Activated B cell treated with CpG ODN at 0.5 μM for 24 hours (primary cell): ENCODE results near the gene WDR72. TPM values are rescaled to one million over a fixed set of nuclear protein-coding genes. Genes with fewer than 3 reads are reported as not detected.

Source experiments
- ATAC-seq: fragments of 200-7000 bp; cut with Tn5 transposase; one replicate; pipeline ENCODE4 v1.10.0; 2021; ENCODE audit warnings: low read depth, mild to moderate bottlenecking, moderate library complexity
- CTCF ChIA-PET: fragments of 350-600 bp; sonication (Branson Sonifier 250); formaldehyde crosslinking; loops from one replicate; lab custom pipeline; 2021; ENCODE audit warnings: antibody characterized with exemption; lab: Charles Lee
- POLR2A ChIA-PET: fragments of 350-600 bp; sonication (Branson Sonifier 250); formaldehyde crosslinking; loops from one replicate; lab custom pipeline; 2021; ENCODE audit warnings: antibody characterized with exemption; lab: Charles Lee
- DNase-seq: peaks from one replicate; pipeline ENCODE4 v3.0.0; 2022
- H3K27ac Mint-ChIP-seq: one replicate; pipeline ENCODE4 v1.8.0; 2020; ENCODE audit warnings: mixed read lengths
- H3K27me3 Mint-ChIP-seq: one replicate; pipeline ENCODE4 v1.8.0; 2021; ENCODE audit warnings: mixed read lengths
- H3K36me3 Mint-ChIP-seq: one replicate; pipeline ENCODE4 v1.8.0; 2021; ENCODE audit warnings: low read depth, mixed read lengths
- H3K4me1 Mint-ChIP-seq: one replicate; pipeline ENCODE4 v1.8.0; 2021; ENCODE audit warnings: mixed read lengths
- H3K4me3 Mint-ChIP-seq: one replicate; pipeline ENCODE4 v1.8.0; 2020; ENCODE audit warnings: mild to moderate bottlenecking, mixed read lengths
- H3K9me3 Mint-ChIP-seq: one replicate; pipeline ENCODE4 v1.8.0; 2020; ENCODE audit warnings: mixed read lengths
- intact Hi-C: fragments of 100-400 bp; cut with micrococcal nuclease; formaldehyde crosslinking; loops from one replicate; pipeline ENCODE4 v1.15.1; 2024
- total RNA-seq: library from RNA; stranded (reverse); gene quantifications from 2 replicates; pipeline ENCODE4 v1.2.3, GENCODE V29; 2022
- TF ChIP-seq, protein P1 (sequence below): fragments of 200-600 bp; IDR thresholded peaks from one replicate; pipeline ENCODE4 v1.8.0; 2022; ENCODE audit warnings: antibody characterized with exemption, mild to moderate bottlenecking

The WDR72 gene
- total RNA-seq = not detected in 2 replicates

- H3K4me3 Mint-ChIP-seq = no peak within 1 kb of the TSS
- no peaks in the 10 kb centered on the region for H3K9me3 Mint-ChIP-seq
- no peak within 1 kb of the TSS for H3K27ac Mint-ChIP-seq
- TF ChIP-seq, protein P1, sequence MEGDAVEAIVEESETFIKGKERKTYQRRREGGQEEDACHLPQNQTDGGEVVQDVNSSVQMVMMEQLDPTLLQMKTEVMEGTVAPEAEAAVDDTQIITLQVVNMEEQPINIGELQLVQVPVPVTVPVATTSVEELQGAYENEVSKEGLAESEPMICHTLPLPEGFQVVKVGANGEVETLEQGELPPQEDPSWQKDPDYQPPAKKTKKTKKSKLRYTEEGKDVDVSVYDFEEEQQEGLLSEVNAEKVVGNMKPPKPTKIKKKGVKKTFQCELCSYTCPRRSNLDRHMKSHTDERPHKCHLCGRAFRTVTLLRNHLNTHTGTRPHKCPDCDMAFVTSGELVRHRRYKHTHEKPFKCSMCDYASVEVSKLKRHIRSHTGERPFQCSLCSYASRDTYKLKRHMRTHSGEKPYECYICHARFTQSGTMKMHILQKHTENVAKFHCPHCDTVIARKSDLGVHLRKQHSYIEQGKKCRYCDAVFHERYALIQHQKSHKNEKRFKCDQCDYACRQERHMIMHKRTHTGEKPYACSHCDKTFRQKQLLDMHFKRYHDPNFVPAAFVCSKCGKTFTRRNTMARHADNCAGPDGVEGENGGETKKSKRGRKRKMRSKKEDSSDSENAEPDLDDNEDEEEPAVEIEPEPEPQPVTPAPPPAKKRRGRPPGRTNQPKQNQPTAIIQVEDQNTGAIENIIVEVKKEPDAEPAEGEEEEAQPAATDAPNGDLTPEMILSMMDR = no peak
- no peak for DNase-seq
- ChIA-PET POLR2A (no interaction called here), CTCF (no interaction called here)
- peaks cover 29% of the 10 kb centered on the region for H3K27me3 Mint-ChIP-seq
- H3K36me3 Mint-ChIP-seq = no peaks in the 10 kb centered on the region
- no peak for ATAC-seq
- intact Hi-C loops = no loop called here
- H3K4me1 Mint-ChIP-seq = peaks cover 5% of the 10 kb centered on the region
These were observed at the start of gene WDR72 for GRCh38 chr15:53759411-53759931. Gene WDR72 (minus strand): TSS chr15:53759663. CDS start chr15:53733149, 26,514 bp downstream.

DNA sequence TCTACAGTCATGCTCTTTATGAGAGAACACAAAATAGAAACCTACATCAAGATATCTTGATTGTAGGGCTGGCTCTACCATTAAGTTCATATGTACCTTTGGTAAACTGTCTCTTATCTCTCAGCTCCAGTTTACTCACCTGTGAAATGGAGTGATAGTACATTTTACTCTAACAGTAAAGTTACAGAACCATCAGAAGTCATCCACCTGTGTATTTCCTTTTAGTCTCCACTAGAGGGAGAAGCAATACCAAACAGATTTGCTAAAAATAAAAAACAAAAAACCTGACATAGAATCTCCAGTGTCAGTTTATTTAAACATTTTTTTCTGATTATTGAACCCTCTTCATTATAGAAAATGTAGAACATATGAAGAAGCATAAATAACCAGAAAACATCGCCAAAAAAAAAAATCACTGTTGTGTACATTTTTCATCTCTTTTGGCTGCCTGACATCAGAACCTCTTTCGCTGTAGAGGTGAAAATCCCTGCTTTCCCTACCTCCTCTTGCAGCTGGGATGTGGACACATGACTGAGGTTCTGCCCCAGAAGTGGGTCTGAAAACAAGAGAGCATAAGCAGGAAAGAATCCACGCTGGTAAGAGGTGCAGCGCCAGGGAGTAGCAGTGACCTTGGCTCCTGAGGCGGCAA is 48.7 kb upstream of the WDR72 start:
- DNase-seq (no peak), ATAC-seq (no peak)
- H3K27me3 Mint-ChIP-seq = no peaks in the 10 kb centered on the region
- TF ChIP-seq, protein P1 = no peak
- intact Hi-C loops = loop anchor here (1.0 kb wide), 1 partner anchor 1482 kb away; no protein-coding TSS in a partner anchor
- no peak overlapping the region for H3K4me3 Mint-ChIP-seq
- no peak overlapping the region for H3K27ac Mint-ChIP-seq
- no peaks in the 10 kb centered on the region for H3K9me3 Mint-ChIP-seq
- H3K36me3 Mint-ChIP-seq = no peaks in the 10 kb centered on the region
- ChIA-PET CTCF (no interaction called here), POLR2A (no interaction called here)
- no peaks in the 10 kb centered on the region for H3K4me1 Mint-ChIP-seq

DNA sequence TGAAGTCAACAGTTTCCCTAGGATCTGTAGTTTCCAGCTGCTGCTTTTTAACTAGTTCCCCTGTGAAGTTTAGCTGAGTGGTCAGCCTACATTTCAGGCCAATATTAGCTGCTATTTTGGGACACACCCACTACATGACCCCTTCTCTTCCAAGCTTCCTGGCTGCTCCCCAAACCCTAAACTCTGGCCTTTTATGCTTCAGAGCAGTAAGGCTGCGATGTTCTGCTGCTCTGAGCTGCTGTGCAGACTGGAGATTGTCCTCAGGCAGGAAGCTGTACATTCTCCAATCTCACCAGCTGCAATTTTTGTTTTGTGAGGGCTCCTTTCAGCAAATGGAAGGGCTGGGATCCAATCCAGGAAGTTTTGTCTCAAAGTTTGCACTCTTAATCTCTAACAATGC is 48.0 kb upstream of the WDR72 start:
- H3K4me1 Mint-ChIP-seq = no peaks in the 10 kb centered on the region
- intact Hi-C loops = no loop called here
- POLR2A ChIA-PET = no interaction called here

DNA sequence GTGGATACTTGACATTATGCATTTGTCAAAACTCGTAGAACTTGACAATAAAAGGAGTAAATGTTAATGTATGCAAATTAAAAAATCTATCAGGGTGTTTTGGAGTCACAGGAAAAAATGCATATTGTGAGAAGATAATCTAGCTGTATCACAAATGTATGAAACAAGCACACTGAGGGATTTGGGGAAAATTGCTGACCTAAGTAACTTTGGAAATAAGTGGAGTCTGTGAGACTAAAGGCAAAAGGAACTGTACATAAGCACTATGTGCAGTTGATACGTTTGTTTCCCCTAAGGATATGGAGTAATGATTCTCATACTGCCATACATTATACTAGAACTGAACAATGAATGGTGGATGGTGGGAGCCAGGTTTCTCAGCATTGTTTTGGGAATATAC is 43.2 kb upstream of the WDR72 start:
- ChIA-PET POLR2A (no interaction called here), CTCF (no interaction called here)
- TF ChIP-seq, protein P1 = no peak
- no peak overlapping the region for H3K27ac Mint-ChIP-seq
- H3K4me1 Mint-ChIP-seq = no peaks in the 10 kb centered on the region
- ATAC-seq (no peak), DNase-seq (no peak)
- no peak overlapping the region for H3K4me3 Mint-ChIP-seq
- no peaks in the 10 kb centered on the region for H3K9me3 Mint-ChIP-seq
- intact Hi-C loops = no loop called here
- H3K27me3 Mint-ChIP-seq = no peaks in the 10 kb centered on the region
- no peaks in the 10 kb centered on the region for H3K36me3 Mint-ChIP-seq

More for the DNA sequence above, 48.0 kb upstream of the WDR72 start:
- ATAC-seq (no peak), DNase-seq (no peak)
- H3K27ac Mint-ChIP-seq = no peak overlapping the region
- no peaks in the 10 kb centered on the region for H3K9me3 Mint-ChIP-seq
- CTCF ChIA-PET = no interaction called here
- TF ChIP-seq, protein P1 = no peak
- no peaks in the 10 kb centered on the region for H3K27me3 Mint-ChIP-seq
- H3K4me3 Mint-ChIP-seq = no peak overlapping the region
- no peaks in the 10 kb centered on the region for H3K36me3 Mint-ChIP-seq

- TF ChIP-seq, protein P1 = no peak
- Mint-ChIP-seq H3K9me3 (no peaks in the 10 kb centered on the region), H3K4me1 (no peaks in the 10 kb centered on the region), H3K27me3 (no peaks in the 10 kb centered on the region), H3K4me3 (no peak overlapping the region), H3K27ac (no peak overlapping the region), H3K36me3 (no peaks in the 10 kb centered on the region)
- ChIA-PET CTCF (no interaction called here), POLR2A (no interaction called here)
- no peak for ATAC-seq
- intact Hi-C loops = no loop called here
- no peak for DNase-seq
These were observed 32.1 kb upstream of the WDR72 start for GRCh38 chr15:53791581-53791980.
